Ovary (tissue), 3 donors: ENCODE results near the gene TBC1D14.
"Not testable (repeated sequence)": the region's sequence is repeated elsewhere in the genome, so short reads cannot be mapped to it uniquely, and the experiment has no call there.

Experiments used
- CTCF ChIP-seq, 3 donors: fragments of 450-650 bp in 2 of 3; fragments of 200-600 bp in 1 of 3; IDR thresholded peaks; one replicate each; pipeline versions ENCODE4 v1.5.1 to v1.8.0; 2016 to 2022; ENCODE audit warnings: antibody characterized with exemption in 3 of 3, mild to moderate bottlenecking in 1 of 3
- POLR2A ChIP-seq: fragments of 450-650 bp; IDR thresholded peaks from one replicate; pipeline ENCODE4 v1.6.1; 2017; ENCODE audit warnings: antibody characterized with exemption, mild to moderate bottlenecking, moderate library complexity
- donor health status: DM: no; HTN: no; CAD: no.

GRCh38 chr4:6977846-6978245 is 68.2 kb downstream of the TBC1D14 start:
- TF ChIP-seq CTCF (IDR thresholded peaks at IDR 0.05); POLR2A: not testable (repeated sequence)
